ENCODE results near the gene MRPS6. TPM values are rescaled to one million over a fixed set of nuclear protein-coding genes. Genes with fewer than 3 reads are reported as not detected.

Gene MRPS6
- total RNA-seq, 1 experiment from 2014 or later, result 43.5 TPM

GRCh38 chr21:34116569-34116968, 43.2 kb downstream of the MRPS6 start:
- no peaks in the 10 kb centered on the region for H3K27me3 Mint-ChIP-seq (ENCODE audit: unreplicated experiment)
- no peaks in the 10 kb centered on the region for H3K9me3 Mint-ChIP-seq (ENCODE audit: low read depth, unreplicated experiment)
- no peak overlapping the region for H3K27ac Mint-ChIP-seq (ENCODE audit: unreplicated experiment)
- no peaks in the 10 kb centered on the region for H3K36me3 Mint-ChIP-seq (ENCODE audit: insufficient read depth, unreplicated experiment)
- peaks cover 10% of the 10 kb centered on the region for H3K4me1 Mint-ChIP-seq (ENCODE audit: low read depth, unreplicated experiment)
- no peak for TF ChIP-seq CTCF (IDR thresholded peaks at IDR 0.05; ENCODE audit: unreplicated experiment)
- DNase-seq, result no peak
- intact Hi-C loops (cut with micrococcal nuclease; ENCODE audit: unreplicated experiment), result no loop called here
- no TSS peak for BruUV-seq (replicated peaks)
- no peak overlapping the region for H3K4me3 Mint-ChIP-seq (ENCODE audit: low read depth, unreplicated experiment)
- CTCF ChIA-PET, result no interaction called here

GRCh38 chr21:34120867-34121266, 47.5 kb downstream of the MRPS6 start:
- Mint-ChIP-seq H3K27ac (ENCODE audit: unreplicated experiment) (no peak overlapping the region), H3K4me3 (ENCODE audit: low read depth, unreplicated experiment) (no peak overlapping the region), H3K27me3 (ENCODE audit: unreplicated experiment) (no peaks in the 10 kb centered on the region), H3K9me3 (ENCODE audit: low read depth, unreplicated experiment) (no peaks in the 10 kb centered on the region), H3K36me3 (ENCODE audit: insufficient read depth, unreplicated experiment) (no peaks in the 10 kb centered on the region), H3K4me1 (ENCODE audit: low read depth, unreplicated experiment) (no peaks in the 10 kb centered on the region)
- intact Hi-C loops (cut with micrococcal nuclease; ENCODE audit: unreplicated experiment), result no loop called here
- BruUV-seq (replicated peaks), result no TSS peak
- CTCF ChIA-PET, result interaction anchor here (0.9 kb wide), 1 partner anchor 8 kb away, joined by 3 read pairs; no protein-coding TSS in a partner anchor
- no peak for DNase-seq
- TF ChIP-seq CTCF (IDR thresholded peaks at IDR 0.05; ENCODE audit: unreplicated experiment), result no peak

DNA sequence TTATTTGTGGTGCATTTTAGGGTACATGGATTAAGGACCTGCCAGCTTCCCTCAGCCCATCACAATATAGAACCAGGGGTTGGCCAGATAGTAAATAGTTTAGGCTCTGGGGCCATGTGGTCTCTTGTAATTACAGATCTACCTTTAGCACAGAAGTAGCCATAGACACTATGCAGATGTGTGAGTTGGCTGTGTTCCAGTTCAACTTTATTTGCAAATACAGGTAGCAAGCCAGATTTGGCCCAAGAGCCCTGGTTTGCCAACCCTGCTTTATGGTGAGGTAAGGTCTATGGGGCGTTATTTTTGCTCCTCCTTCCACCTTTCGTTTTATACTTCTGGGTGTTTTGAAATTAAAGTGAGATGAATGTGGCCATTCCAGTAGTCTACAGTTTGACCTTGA, 48.7 kb downstream of the MRPS6 start:
- no peaks in the 10 kb centered on the region for H3K9me3 Mint-ChIP-seq (ENCODE audit: low read depth, unreplicated experiment)
- CTCF ChIA-PET, result no interaction called here

DNA sequence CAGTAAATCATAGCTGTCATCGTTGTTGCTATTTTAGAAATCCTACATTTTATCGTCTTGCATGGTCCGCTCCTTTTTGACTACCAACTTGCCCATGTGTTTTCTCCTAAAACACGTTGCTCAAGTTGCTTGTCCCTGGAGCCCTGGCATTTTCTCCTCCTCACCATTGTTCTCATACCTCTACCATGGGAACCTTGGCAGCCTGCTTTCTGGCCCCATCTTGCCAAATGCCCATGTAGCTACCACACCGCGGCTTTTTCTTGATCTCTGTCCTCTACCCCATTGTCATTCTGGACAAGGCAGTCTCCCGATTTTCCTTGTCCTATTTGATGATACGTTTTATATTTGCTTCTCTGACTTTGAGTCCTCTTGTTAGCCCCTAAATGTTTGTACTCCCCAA, 50.2 kb downstream of the MRPS6 start:
- Mint-ChIP-seq H3K9me3 (ENCODE audit: low read depth, unreplicated experiment) (no peaks in the 10 kb centered on the region), H3K4me1 (ENCODE audit: low read depth, unreplicated experiment) (no peaks in the 10 kb centered on the region), H3K4me3 (ENCODE audit: low read depth, unreplicated experiment) (no peak overlapping the region), H3K27me3 (ENCODE audit: unreplicated experiment) (no peaks in the 10 kb centered on the region), H3K27ac (ENCODE audit: unreplicated experiment) (no peak overlapping the region), H3K36me3 (ENCODE audit: insufficient read depth, unreplicated experiment) (no peaks in the 10 kb centered on the region)
- no TSS peak for BruUV-seq (replicated peaks)
- CTCF ChIA-PET, result interaction anchor here (0.6 to 0.7 kb wide), 2 partner anchors 200 to 724 kb away, joined by 3 to 8 read pairs; no protein-coding TSS in a partner anchor
- DNase-seq, result no peak
- no peak for TF ChIP-seq CTCF (IDR thresholded peaks at IDR 0.05; ENCODE audit: unreplicated experiment)
- intact Hi-C loops (cut with micrococcal nuclease; ENCODE audit: unreplicated experiment), result no loop called here

More for the DNA sequence above, 48.7 kb downstream of the MRPS6 start:
- no peaks in the 10 kb centered on the region for H3K4me1 Mint-ChIP-seq (ENCODE audit: low read depth, unreplicated experiment)
- TF ChIP-seq CTCF (IDR thresholded peaks at IDR 0.05; ENCODE audit: unreplicated experiment), result no peak
- H3K27ac Mint-ChIP-seq (ENCODE audit: unreplicated experiment), result no peak overlapping the region
- H3K27me3 Mint-ChIP-seq (ENCODE audit: unreplicated experiment), result no peaks in the 10 kb centered on the region
- intact Hi-C loops (cut with micrococcal nuclease; ENCODE audit: unreplicated experiment), result no loop called here
- no peaks in the 10 kb centered on the region for H3K36me3 Mint-ChIP-seq (ENCODE audit: insufficient read depth, unreplicated experiment)
- DNase-seq, result no peak
- H3K4me3 Mint-ChIP-seq (ENCODE audit: low read depth, unreplicated experiment), result no peak overlapping the region
- BruUV-seq (replicated peaks), result no TSS peak

Measured in Calu3 (cell line).